Measurements from ENCODE around the gene OLFML2B.

GRCh38 chr1:161936786-161937185, 86.9 kb downstream of the OLFML2B start:
- TF ChIP-seq CTCF (IDR thresholded peaks at IDR 0.05; ENCODE audit: low read depth, low read length, poor library complexity, severe bottlenecking): no peak
- TF ChIP-seq EZH2phosphoT487 (IDR thresholded peaks at IDR 0.05; ENCODE audit: borderline replicate concordance, low read length): no peak
